DND-41 (cell line): ENCODE measurements around the gene PLEKHG3.

Experiments used
- ATAC-seq: fragments of 200-7000 bp; cut with Tn5 transposase; 3 replicates; pipeline ENCODE4 v1.9.1; 2021; ENCODE audit warnings: low read depth; ENCODE audit not compliant: insufficient read depth
- DNase-seq: peaks from one replicate; pipeline ENCODE4 v3.0.0-alpha.2; 2020
- H2AFZ ChIP-seq: 2 replicates; pipeline ENCODE4 v1.6.0; 2012; ENCODE audit warnings: low read depth, low read length
- H3K27ac ChIP-seq: 2 replicates; pipeline ENCODE4 v1.5.1; 2012; ENCODE audit warnings: low read length, inconsistent platforms
- H3K27me3 ChIP-seq: fragments of 200-600 bp; sonication (generic); 2 replicates; pipeline ENCODE4 v1.6.0; 2012; ENCODE audit warnings: low read length, mild to moderate bottlenecking, inconsistent platforms; ENCODE audit not compliant: insufficient read depth, poor library complexity
- H3K36me3 ChIP-seq: 2 replicates; pipeline ENCODE4 v1.5.1; 2012; ENCODE audit warnings: low read length, inconsistent platforms; ENCODE audit not compliant: insufficient read depth
- H3K4me1 ChIP-seq: 2 replicates; pipeline ENCODE4 v1.5.1; 2012; ENCODE audit warnings: mild to moderate bottlenecking, low read length; ENCODE audit not compliant: insufficient read depth
- H3K4me2 ChIP-seq: 2 replicates; pipeline ENCODE4 v1.6.0; 2012; ENCODE audit warnings: mild to moderate bottlenecking, moderate library complexity, low read length, inconsistent platforms; ENCODE audit not compliant: insufficient read depth
- H3K4me3 ChIP-seq, 2 experiments: fragments of 200-600 bp in 1 of 2; shearing (Covaris generic) in 1 of 2; 2 replicates each; pipeline ENCODE4 v1.5.1; 2012 to 2016; ENCODE audit warnings: inconsistent platforms in 2 of 2, low read length in 2 of 2, mild to moderate bottlenecking in 2 of 2, low read depth in 1 of 2, moderate library complexity in 1 of 2
- H3K79me2 ChIP-seq: 2 replicates; pipeline ENCODE4 v1.6.0; 2012; ENCODE audit warnings: low read length, inconsistent platforms; ENCODE audit not compliant: insufficient read depth
- H3K9ac ChIP-seq: 2 replicates; pipeline ENCODE4 v1.6.0; 2012; ENCODE audit warnings: low read depth, mild to moderate bottlenecking, inconsistent platforms, low read length, moderate library complexity
- H3K9me3 ChIP-seq: 2 replicates; pipeline ENCODE4 v1.5.1; 2012; ENCODE audit warnings: low read length, moderate library complexity, mild to moderate bottlenecking, inconsistent platforms; ENCODE audit not compliant: insufficient read depth, severe bottlenecking
- H4K20me1 ChIP-seq: 2 replicates; pipeline ENCODE4 v1.6.0; 2012; ENCODE audit warnings: low read length; ENCODE audit not compliant: insufficient read depth
- CTCF ChIP-seq: IDR thresholded peaks from 2 replicates; pipeline ENCODE4 v1.5.1; 2012; ENCODE audit warnings: borderline replicate concordance, low read length, moderate library complexity, mild to moderate bottlenecking; ENCODE audit not compliant: poor library complexity, severe bottlenecking; ENCODE audit errors: extremely low read depth
- EZH2 ChIP-seq: IDR thresholded peaks from 3 replicates; pipeline ENCODE4 v1.6.1; 2012; ENCODE audit warnings: borderline replicate concordance, low read depth, mild to moderate bottlenecking, moderate library complexity, low read length, inconsistent platforms; ENCODE audit not compliant: severe bottlenecking

PLEKHG3 gene

GRCh38 chr14:64719601-64720000 lies 15.4 kb downstream of the PLEKHG3 start:
- Histone ChIP-seq H3K27ac (no peak overlapping the region), H4K20me1 (no peaks in the 10 kb centered on the region), H3K27me3 (peaks cover 5% of the 10 kb centered on the region), H3K36me3 (no peaks in the 10 kb centered on the region), H3K4me2 (no peak overlapping the region), H3K4me1 (no peaks in the 10 kb centered on the region), H3K79me2 (no peaks in the 10 kb centered on the region), H3K9me3 (peaks cover 1% of the 10 kb centered on the region), H3K4me3 (no peak overlapping the region), H2AFZ (no peak overlapping the region), H3K9ac (no peak overlapping the region)
- DNase-seq (no peak), ATAC-seq (no peak)
- no peak for TF ChIP-seq CTCF
- no peak for TF ChIP-seq EZH2

- H3K27me3 ChIP-seq: peaks cover 5% of the 10 kb centered on the region
- H4K20me1 ChIP-seq: no peaks in the 10 kb centered on the region
- no peaks in the 10 kb centered on the region for H3K79me2 ChIP-seq
- H2AFZ ChIP-seq: no peak overlapping the region
- no peak overlapping the region for H3K4me2 ChIP-seq
- no peak for TF ChIP-seq CTCF
- no peak overlapping the region for H3K27ac ChIP-seq
- ATAC-seq: no peak
- H3K4me1 ChIP-seq: no peaks in the 10 kb centered on the region
- no peak overlapping the region for H3K4me3 ChIP-seq
- no peaks in the 10 kb centered on the region for H3K36me3 ChIP-seq
- no peak for DNase-seq
- no peak overlapping the region for H3K9ac ChIP-seq
- no peaks in the 10 kb centered on the region for H3K9me3 ChIP-seq
Measured at GRCh38 chr14:64720131-64720576, 15.9 kb downstream of the PLEKHG3 start.

GRCh38 chr14:64721391-64721791 lies 17.2 kb downstream of the PLEKHG3 start:
- H3K27ac ChIP-seq: no peak overlapping the region
- no peak overlapping the region for H3K9ac ChIP-seq
- no peak overlapping the region for H3K4me2 ChIP-seq

More at GRCh38 chr14:64721391-64721791, 17.2 kb downstream of the PLEKHG3 start:
- DNase-seq (no peak), ATAC-seq (no peak)
- Histone ChIP-seq H3K4me1 (no peaks in the 10 kb centered on the region), H3K27me3 (peaks cover 5% of the 10 kb centered on the region), H3K36me3 (no peaks in the 10 kb centered on the region), H4K20me1 (no peaks in the 10 kb centered on the region), H2AFZ (no peak overlapping the region), H3K79me2 (no peaks in the 10 kb centered on the region), H3K4me3 (no peak overlapping the region), H3K9me3 (no peaks in the 10 kb centered on the region)
- TF ChIP-seq EZH2 (no peak), CTCF (no peak)
